Measurements from ENCODE around the gene CDH11.

Gene CDH11

GRCh38 chr16:64919141-64919540 is 202.7 kb downstream of the CDH11 start:
- Histone ChIP-seq H3K4me2 (ENCODE audit: low read length, poor library complexity, severe bottlenecking) (no peak overlapping the region), H2BK120ac (ENCODE audit: low read depth, low read length) (no peak overlapping the region)

GRCh38 chr16:64916051-64916450 is 205.8 kb downstream of the CDH11 start:
- Histone ChIP-seq H4K91ac (ENCODE audit: low read length) (no peak overlapping the region), H3K9me3 (ENCODE audit: control insufficient read depth, low read length) (no peaks in the 10 kb centered on the region), H3K79me1 (replicated peaks; ENCODE audit: low read length, poor library complexity, severe bottlenecking) (no peaks in the 10 kb centered on the region), H3K9ac (ENCODE audit: low read length) (no peak overlapping the region), H3K23ac (ENCODE audit: low read length in 2 of 2) (no peak overlapping the region), H4K8ac (ENCODE audit: low read length) (no peak overlapping the region), H3K18ac (ENCODE audit: low read depth in 1 of 2, low read length in 2 of 2) (no peak overlapping the region), H3K27ac (ENCODE audit: low read length, poor library complexity, severe bottlenecking) (no peak overlapping the region), H3K4me1 (ENCODE audit: control insufficient read depth, insufficient read depth, low read depth, low read length) (no peaks in the 10 kb centered on the region), H3K27me3 (ENCODE audit: control insufficient read depth in 1 of 2, insufficient read depth in 1 of 2, low read length in 2 of 2) (no peaks in the 10 kb centered on the region), H3K4ac (ENCODE audit: low read depth in 1 of 2, low read length in 2 of 2) (no peak overlapping the region), H2BK15ac (ENCODE audit: low read depth, poor library complexity, severe bottlenecking) (no peak overlapping the region), H2BK5ac (ENCODE audit: low read depth, low read length, poor library complexity, severe bottlenecking) (no peak overlapping the region), H2BK12ac (ENCODE audit: low read length in 2 of 2) (no peak overlapping the region), H3K4me3 (ENCODE audit: insufficient read depth in 1 of 2, low read depth in 1 of 2, low read length in 2 of 2) (no peak overlapping the region), H3K14ac (ENCODE audit: low read length in 2 of 2) (no peak overlapping the region), H2AK5ac (ENCODE audit: low read length, severe bottlenecking) (no peak overlapping the region), H3K4me2 (ENCODE audit: low read length, poor library complexity, severe bottlenecking) (no peak overlapping the region), H3K36me3 (ENCODE audit: control insufficient read depth in 1 of 2, insufficient read depth in 2 of 2, low read depth in 1 of 2, low read length in 2 of 2) (no peaks in the 10 kb centered on the region), H2BK120ac (ENCODE audit: low read depth, low read length) (no peak overlapping the region), H2AFZ (ENCODE audit: low read depth, low read length) (no peak overlapping the region)
- no peak for DNase-seq
- 82% methylated on average over 2 of the region's 2 CpGs for WGBS

More at GRCh38 chr16:64919141-64919540, 202.7 kb downstream of the CDH11 start:
- no peaks in the 10 kb centered on the region for H3K4me1 ChIP-seq (ENCODE audit: control insufficient read depth, insufficient read depth, low read depth, low read length)
- no CpG with 5 or more reads among the region's 1 CpG for WGBS
- no peak overlapping the region for H2AFZ ChIP-seq (ENCODE audit: low read depth, low read length)
- no peak for DNase-seq
- no peak overlapping the region for H3K4ac ChIP-seq (ENCODE audit: low read depth in 1 of 2, low read length in 2 of 2)
- H2BK15ac ChIP-seq (ENCODE audit: low read depth, poor library complexity, severe bottlenecking) = no peak overlapping the region
- no peaks in the 10 kb centered on the region for H3K36me3 ChIP-seq (ENCODE audit: control insufficient read depth in 1 of 2, insufficient read depth in 2 of 2, low read depth in 1 of 2, low read length in 2 of 2)
- H3K79me1 ChIP-seq (replicated peaks; ENCODE audit: low read length, poor library complexity, severe bottlenecking) = no peaks in the 10 kb centered on the region
- no peak overlapping the region for H2BK5ac ChIP-seq (ENCODE audit: low read depth, low read length, poor library complexity, severe bottlenecking)
- H4K8ac ChIP-seq (ENCODE audit: low read length) = no peak overlapping the region
- peaks cover 3% of the 10 kb centered on the region for H3K9me3 ChIP-seq (ENCODE audit: control insufficient read depth, low read length)
- H3K9ac ChIP-seq (ENCODE audit: low read length) = no peak overlapping the region
- H3K27me3 ChIP-seq (ENCODE audit: control insufficient read depth in 1 of 2, insufficient read depth in 1 of 2, low read length in 2 of 2) = no peaks in the 10 kb centered on the region
- H2BK12ac ChIP-seq (ENCODE audit: low read length in 2 of 2) = no peak overlapping the region
- no peak overlapping the region for H2AK5ac ChIP-seq (ENCODE audit: low read length, severe bottlenecking)
- no peak overlapping the region for H3K23ac ChIP-seq (ENCODE audit: low read length in 2 of 2)
- H3K18ac ChIP-seq (ENCODE audit: low read depth in 1 of 2, low read length in 2 of 2) = no peak overlapping the region
- no peak overlapping the region for H3K27ac ChIP-seq (ENCODE audit: low read length, poor library complexity, severe bottlenecking)
- H3K14ac ChIP-seq (ENCODE audit: low read length in 2 of 2) = no peak overlapping the region
- H3K4me3 ChIP-seq (ENCODE audit: insufficient read depth in 1 of 2, low read depth in 1 of 2, low read length in 2 of 2) = no peak overlapping the region
- H4K91ac ChIP-seq (ENCODE audit: low read length) = no peak overlapping the region

GRCh38 chr16:64910356-64910755 is 211.5 kb downstream of the CDH11 start:
- no peak overlapping the region for H4K91ac ChIP-seq (ENCODE audit: low read length)
- no peak overlapping the region for H3K4me2 ChIP-seq (ENCODE audit: low read length, poor library complexity, severe bottlenecking)
- H3K9me3 ChIP-seq (ENCODE audit: control insufficient read depth, low read length) = no peaks in the 10 kb centered on the region
- H3K36me3 ChIP-seq (ENCODE audit: control insufficient read depth in 1 of 2, insufficient read depth in 2 of 2, low read depth in 1 of 2, low read length in 2 of 2) = no peaks in the 10 kb centered on the region
- DNase-seq = peak; percentile 87
- no peaks in the 10 kb centered on the region for H3K79me1 ChIP-seq (replicated peaks; ENCODE audit: low read length, poor library complexity, severe bottlenecking)
- H2BK5ac ChIP-seq (ENCODE audit: low read depth, low read length, poor library complexity, severe bottlenecking) = no peak overlapping the region
- H3K9ac ChIP-seq (ENCODE audit: low read length) = peak overlapping the region; percentile 38
- H3K27me3 ChIP-seq (ENCODE audit: control insufficient read depth in 1 of 2, insufficient read depth in 1 of 2, low read length in 2 of 2) = no peaks in the 10 kb centered on the region
- no peak overlapping the region for H3K4ac ChIP-seq (ENCODE audit: low read depth in 1 of 2, low read length in 2 of 2)
- H2BK120ac ChIP-seq (ENCODE audit: low read depth, low read length) = no peak overlapping the region
- H2AK5ac ChIP-seq (ENCODE audit: low read length, severe bottlenecking) = no peak overlapping the region
- H3K27ac ChIP-seq (ENCODE audit: low read length, poor library complexity, severe bottlenecking) = no peak overlapping the region
- no peak overlapping the region for H2AFZ ChIP-seq (ENCODE audit: low read depth, low read length)
- peak overlapping the region in 1 of 2 experiments; percentile 24 for H3K18ac ChIP-seq (ENCODE audit: low read depth in 1 of 2, low read length in 2 of 2)
- H3K23ac ChIP-seq (ENCODE audit: low read length in 2 of 2) = no peak overlapping the region
- peak overlapping the region; percentile 5 for H4K8ac ChIP-seq (ENCODE audit: low read length)
- H3K14ac ChIP-seq (ENCODE audit: low read length in 2 of 2) = no peak overlapping the region
- no peak overlapping the region for H2BK15ac ChIP-seq (ENCODE audit: low read depth, poor library complexity, severe bottlenecking)
- H3K4me3 ChIP-seq (ENCODE audit: insufficient read depth in 1 of 2, low read depth in 1 of 2, low read length in 2 of 2) = peak overlapping the region in 1 of 2 experiments; percentile 20
- H2BK12ac ChIP-seq (ENCODE audit: low read length in 2 of 2) = peak overlapping the region in 1 of 2 experiments; percentile 60
- 37% methylated on average over 6 of the region's 6 CpGs for WGBS
- H3K4me1 ChIP-seq (ENCODE audit: control insufficient read depth, insufficient read depth, low read depth, low read length) = no peaks in the 10 kb centered on the region

- no peak overlapping the region for H3K9ac ChIP-seq (ENCODE audit: low read length)
- no peaks in the 10 kb centered on the region for H3K36me3 ChIP-seq (ENCODE audit: control insufficient read depth in 1 of 2, insufficient read depth in 2 of 2, low read depth in 1 of 2, low read length in 2 of 2)
- H3K79me1 ChIP-seq (replicated peaks; ENCODE audit: low read length, poor library complexity, severe bottlenecking) = no peaks in the 10 kb centered on the region
Observed at GRCh38 chr16:64907844-64908243, 214.0 kb downstream of the CDH11 start.

More at GRCh38 chr16:64907844-64908243, 214.0 kb downstream of the CDH11 start:
- no peak overlapping the region for H2AK5ac ChIP-seq (ENCODE audit: low read length, severe bottlenecking)
- H2BK5ac ChIP-seq (ENCODE audit: low read depth, low read length, poor library complexity, severe bottlenecking) = no peak overlapping the region
- H4K91ac ChIP-seq (ENCODE audit: low read length) = no peak overlapping the region
- no peaks in the 10 kb centered on the region for H3K4me1 ChIP-seq (ENCODE audit: control insufficient read depth, insufficient read depth, low read depth, low read length)
- no peaks in the 10 kb centered on the region for H3K9me3 ChIP-seq (ENCODE audit: control insufficient read depth, low read length)
- H3K23ac ChIP-seq (ENCODE audit: low read length in 2 of 2) = no peak overlapping the region
- no peak overlapping the region for H3K27ac ChIP-seq (ENCODE audit: low read length, poor library complexity, severe bottlenecking)
- H3K4me2 ChIP-seq (ENCODE audit: low read length, poor library complexity, severe bottlenecking) = no peak overlapping the region
- H4K8ac ChIP-seq (ENCODE audit: low read length) = no peak overlapping the region
- no peak overlapping the region for H2BK12ac ChIP-seq (ENCODE audit: low read length in 2 of 2)
- no peak overlapping the region for H2BK15ac ChIP-seq (ENCODE audit: low read depth, poor library complexity, severe bottlenecking)
- H3K18ac ChIP-seq (ENCODE audit: low read depth in 1 of 2, low read length in 2 of 2) = no peak overlapping the region
- H3K27me3 ChIP-seq (ENCODE audit: control insufficient read depth in 1 of 2, insufficient read depth in 1 of 2, low read length in 2 of 2) = no peaks in the 10 kb centered on the region
- no peak overlapping the region for H3K14ac ChIP-seq (ENCODE audit: low read length in 2 of 2)
- no peak overlapping the region for H2BK120ac ChIP-seq (ENCODE audit: low read depth, low read length)
- peak; percentile 61 for DNase-seq
- 21% methylated on average over 5 of the region's 5 CpGs for WGBS
- H2AFZ ChIP-seq (ENCODE audit: low read depth, low read length) = no peak overlapping the region
- no peak overlapping the region for H3K4me3 ChIP-seq (ENCODE audit: insufficient read depth in 1 of 2, low read depth in 1 of 2, low read length in 2 of 2)
- H3K4ac ChIP-seq (ENCODE audit: low read depth in 1 of 2, low read length in 2 of 2) = no peak overlapping the region

All from mesenchymal stem cell (in vitro differentiated cells and primary cell).